Thoracic aorta (tissue), 2 donors: ENCODE data around the gene FGF6. TPM values are rescaled to one million over a fixed set of nuclear protein-coding genes. Genes with fewer than 3 reads are reported as not detected.

Experiments
- ATAC-seq: fragments of 150-250 bp; one replicate; pipeline ENCODE4 v1.8.0; 2017; ENCODE audit warnings: low read depth; ENCODE audit not compliant: insufficient number of reproducible peaks, low FRiP score
- DNase-seq: peaks from one replicate; pipeline ENCODE4 v3.0.0-alpha.2; 2020; ENCODE audit warnings: low spot score
- H3K27ac ChIP-seq, 2 donors: fragments of 200-600 bp; sonication (generic); 1 replicate in 1 of 2; 2 replicates in 1 of 2; pipeline ENCODE4 v1.5.1; 2016; ENCODE audit warnings: mild to moderate bottlenecking in 2 of 2, moderate library complexity in 2 of 2
- H3K27me3 ChIP-seq: fragments of 200-600 bp; sonication (generic); replicated peaks from 2 replicates; pipeline ENCODE4 v1.6.0; 2016; ENCODE audit warnings: mild to moderate bottlenecking; ENCODE audit not compliant: insufficient read depth
- H3K36me3 ChIP-seq: fragments of 200-600 bp; sonication (generic); one replicate; pipeline ENCODE4 v1.5.1; 2016
- H3K4me1 ChIP-seq, 2 donors: fragments of 200-600 bp; sonication (generic); 1 replicate in 1 of 2; 2 replicates in 1 of 2; pipeline versions ENCODE4 v1.5.1 to v1.6.0; 2016; ENCODE audit warnings: low read depth in 2 of 2, mild to moderate bottlenecking in 1 of 2; ENCODE audit not compliant: control insufficient read depth in 1 of 2
- H3K4me3 ChIP-seq: fragments of 200-600 bp; sonication (generic); 2 replicates; pipeline ENCODE4 v1.5.1; 2016; ENCODE audit warnings: mild to moderate bottlenecking
- H3K9me3 ChIP-seq: fragments of 200-600 bp; sonication (generic); 2 replicates; pipeline ENCODE4 v1.5.1; 2016
- total RNA-seq, 2 donors: library from RNA; depleted of rRNA; stranded (reverse); fragments of >200 nt; gene quantifications; one replicate each; pipeline versions ENCODE4 v1.1.0 to v1.2.3, GENCODE V29; 2016
- TF ChIP-seq, protein P1 (sequence below): fragments of 200-600 bp; sonication (generic); IDR thresholded peaks from one replicate; pipeline ENCODE4 v1.5.1; 2019; ENCODE audit warnings: antibody characterized with exemption

FGF6 gene
- total RNA-seq, 2 donors from 2014 or later: not detected

DNA sequence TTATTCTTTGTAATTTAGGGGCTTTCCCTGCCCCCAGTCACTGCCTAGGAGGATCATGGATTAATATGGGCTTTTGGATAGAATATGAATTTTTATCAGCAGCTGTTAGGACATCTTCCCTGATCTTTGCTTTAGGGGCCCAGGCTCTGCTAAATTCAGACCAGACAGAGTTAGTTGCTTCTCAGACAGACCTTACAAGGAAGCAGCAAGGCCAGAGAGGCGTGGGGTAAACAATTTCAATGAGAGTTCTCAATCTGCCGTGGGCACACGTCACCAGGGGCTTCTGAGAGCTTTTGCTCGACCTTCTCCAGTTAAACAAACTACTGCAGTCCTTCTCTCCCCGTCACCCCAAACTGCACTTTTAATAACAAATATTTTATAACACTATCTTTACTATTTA lies 27.7 kb downstream of the FGF6 start:
- Histone ChIP-seq H3K27ac (no peak overlapping the region), H3K27me3 (no peaks in the 10 kb centered on the region), H3K4me1 (no peaks in the 10 kb centered on the region), H3K4me3 (no peak overlapping the region), H3K9me3 (no peaks in the 10 kb centered on the region), H3K36me3 (no peaks in the 10 kb centered on the region)
- DNase-seq (no peak), ATAC-seq (no peak)
- TF ChIP-seq, protein P1, sequence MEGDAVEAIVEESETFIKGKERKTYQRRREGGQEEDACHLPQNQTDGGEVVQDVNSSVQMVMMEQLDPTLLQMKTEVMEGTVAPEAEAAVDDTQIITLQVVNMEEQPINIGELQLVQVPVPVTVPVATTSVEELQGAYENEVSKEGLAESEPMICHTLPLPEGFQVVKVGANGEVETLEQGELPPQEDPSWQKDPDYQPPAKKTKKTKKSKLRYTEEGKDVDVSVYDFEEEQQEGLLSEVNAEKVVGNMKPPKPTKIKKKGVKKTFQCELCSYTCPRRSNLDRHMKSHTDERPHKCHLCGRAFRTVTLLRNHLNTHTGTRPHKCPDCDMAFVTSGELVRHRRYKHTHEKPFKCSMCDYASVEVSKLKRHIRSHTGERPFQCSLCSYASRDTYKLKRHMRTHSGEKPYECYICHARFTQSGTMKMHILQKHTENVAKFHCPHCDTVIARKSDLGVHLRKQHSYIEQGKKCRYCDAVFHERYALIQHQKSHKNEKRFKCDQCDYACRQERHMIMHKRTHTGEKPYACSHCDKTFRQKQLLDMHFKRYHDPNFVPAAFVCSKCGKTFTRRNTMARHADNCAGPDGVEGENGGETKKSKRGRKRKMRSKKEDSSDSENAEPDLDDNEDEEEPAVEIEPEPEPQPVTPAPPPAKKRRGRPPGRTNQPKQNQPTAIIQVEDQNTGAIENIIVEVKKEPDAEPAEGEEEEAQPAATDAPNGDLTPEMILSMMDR: no peak

- no peak overlapping the region for H3K27ac ChIP-seq
- H3K36me3 ChIP-seq: no peaks in the 10 kb centered on the region
- TF ChIP-seq, protein P1: no peak
- H3K27me3 ChIP-seq: no peaks in the 10 kb centered on the region
- ATAC-seq (no peak), DNase-seq (no peak)
- H3K4me3 ChIP-seq: no peak overlapping the region
- no peaks in the 10 kb centered on the region for H3K9me3 ChIP-seq
- H3K4me1 ChIP-seq: no peaks in the 10 kb centered on the region
Measured at GRCh38 chr12:4417455-4417854, 28.2 kb downstream of the FGF6 start.

GRCh38 chr12:4416276-4416675 lies 29.3 kb downstream of the FGF6 start:
- Histone ChIP-seq H3K27me3 (no peaks in the 10 kb centered on the region), H3K27ac (no peak overlapping the region), H3K4me1 (no peaks in the 10 kb centered on the region), H3K9me3 (no peaks in the 10 kb centered on the region), H3K4me3 (no peak overlapping the region), H3K36me3 (no peaks in the 10 kb centered on the region)
- ATAC-seq: no peak
- DNase-seq: no peak
- TF ChIP-seq, protein P1: no peak

DNA sequence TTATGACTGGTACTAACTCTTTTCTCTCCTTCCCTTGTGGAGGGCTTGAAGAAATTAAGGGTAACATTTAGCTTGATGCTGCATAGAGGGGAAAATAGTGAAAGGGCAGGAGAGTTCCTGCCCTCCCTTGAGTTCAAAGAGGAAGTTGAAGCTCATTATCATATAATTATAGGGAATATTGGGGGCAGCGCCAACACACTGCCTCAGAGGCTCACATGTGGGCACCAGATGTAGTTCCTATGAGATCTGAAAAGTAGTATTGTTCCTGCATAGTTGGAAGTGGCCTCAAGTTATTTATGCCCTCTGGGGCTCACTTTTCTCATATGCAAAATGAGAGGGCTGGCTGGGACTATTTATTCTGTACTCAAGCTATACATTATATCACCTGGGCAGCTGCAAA lies 33.1 kb downstream of the FGF6 start:
- TF ChIP-seq, protein P1: no peak
- no peaks in the 10 kb centered on the region for H3K27me3 ChIP-seq
- H3K9me3 ChIP-seq: no peaks in the 10 kb centered on the region
- no peaks in the 10 kb centered on the region for H3K36me3 ChIP-seq
- DNase-seq: no peak
- no peaks in the 10 kb centered on the region for H3K4me1 ChIP-seq
- no peak for ATAC-seq
- no peak overlapping the region for H3K4me3 ChIP-seq
- no peak overlapping the region for H3K27ac ChIP-seq

DNA sequence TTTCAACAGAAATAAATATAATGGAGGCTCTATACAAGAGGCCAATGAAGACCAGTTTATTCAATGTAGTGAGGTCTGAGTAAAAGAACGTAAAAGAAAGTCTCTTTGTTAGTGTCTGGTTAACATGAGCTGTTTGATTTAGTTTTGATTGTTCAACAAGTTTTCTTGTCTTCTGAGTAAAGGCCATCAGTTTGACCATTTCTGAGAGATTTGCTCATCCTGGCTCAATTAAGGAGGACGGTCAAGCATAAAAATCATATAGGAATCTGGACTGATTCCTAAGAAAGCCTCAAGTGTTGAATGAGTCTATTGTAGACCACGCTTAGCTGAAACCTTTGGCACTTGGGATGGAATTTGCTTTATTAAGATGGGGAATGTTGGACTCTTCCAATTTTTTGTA lies 33.6 kb downstream of the FGF6 start:
- Histone ChIP-seq H3K27ac (no peak overlapping the region), H3K27me3 (no peaks in the 10 kb centered on the region), H3K4me3 (no peak overlapping the region), H3K9me3 (no peaks in the 10 kb centered on the region), H3K36me3 (no peaks in the 10 kb centered on the region), H3K4me1 (no peaks in the 10 kb centered on the region)
- no peak for ATAC-seq
- TF ChIP-seq, protein P1: no peak
- no peak for DNase-seq
